AG20443 (cell line): ENCODE measurements around the gene GPATCH2L.

Experiments used
- DNase-seq: peaks from one replicate; pipeline ENCODE4 v3.0.0; 2012; ENCODE audit warnings: low spot score, mixed read lengths

GPATCH2L gene

DNA sequence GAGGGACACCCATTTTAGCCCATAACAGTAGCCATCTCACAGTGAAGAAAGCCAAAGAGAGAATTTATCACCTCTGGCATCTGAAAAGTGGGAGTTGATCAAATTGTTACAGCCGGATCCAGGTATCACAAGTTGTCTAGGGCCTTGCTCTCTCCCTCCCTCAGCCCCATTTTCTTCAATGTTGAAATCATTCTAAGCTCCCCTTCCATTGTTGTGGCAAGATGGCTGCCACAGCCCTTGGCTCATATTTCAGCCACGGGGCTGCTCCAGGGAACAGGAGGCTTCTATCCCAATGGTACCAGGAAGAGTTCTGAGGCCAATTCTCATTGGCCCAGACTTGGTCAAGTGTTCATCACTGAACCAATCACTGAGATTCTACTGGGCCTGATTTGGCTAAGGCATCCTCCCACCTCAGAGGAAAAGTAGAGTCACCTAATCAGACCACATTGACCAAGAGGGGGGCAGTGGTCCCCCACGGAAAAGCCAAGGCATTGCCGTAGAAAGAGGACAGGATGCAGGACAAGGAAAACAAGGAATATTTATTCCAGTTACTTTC is 106.2 kb downstream of the GPATCH2L start:
- no peak for DNase-seq

DNA sequence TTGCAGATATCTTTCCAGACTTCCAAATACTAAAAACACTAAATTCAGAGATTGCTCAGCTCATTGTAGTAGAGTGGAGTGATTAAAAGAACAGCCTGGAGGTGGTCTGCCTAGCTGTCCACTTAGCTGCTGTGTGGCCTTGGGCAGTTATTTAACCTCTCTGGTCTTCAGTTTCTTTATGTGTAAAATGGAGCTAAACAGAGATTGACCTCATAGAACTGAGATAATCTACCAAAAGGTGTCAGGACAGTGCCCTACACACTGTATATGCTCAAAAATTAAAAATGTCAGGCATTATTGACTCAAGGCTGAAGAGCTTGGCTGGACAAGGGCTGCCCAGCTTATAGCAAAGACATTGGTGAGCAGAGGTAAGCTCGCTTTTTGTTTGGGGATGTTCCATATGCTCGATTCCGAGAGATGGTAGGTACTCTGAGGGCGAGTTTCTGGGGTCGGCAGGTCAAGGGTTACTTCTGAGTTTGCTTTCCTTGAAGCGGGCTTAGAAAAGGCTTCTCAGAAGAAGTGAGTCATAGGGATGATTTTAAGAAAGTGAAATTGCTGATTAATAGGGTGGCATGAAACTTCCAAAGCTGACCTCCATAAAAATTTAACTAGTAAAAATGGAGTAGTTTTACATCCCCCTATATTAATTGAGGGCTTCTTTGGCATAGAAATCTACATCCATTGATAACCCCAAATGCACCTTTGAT is 107.5 kb downstream of the GPATCH2L start:
- DNase-seq = no peak

DNA sequence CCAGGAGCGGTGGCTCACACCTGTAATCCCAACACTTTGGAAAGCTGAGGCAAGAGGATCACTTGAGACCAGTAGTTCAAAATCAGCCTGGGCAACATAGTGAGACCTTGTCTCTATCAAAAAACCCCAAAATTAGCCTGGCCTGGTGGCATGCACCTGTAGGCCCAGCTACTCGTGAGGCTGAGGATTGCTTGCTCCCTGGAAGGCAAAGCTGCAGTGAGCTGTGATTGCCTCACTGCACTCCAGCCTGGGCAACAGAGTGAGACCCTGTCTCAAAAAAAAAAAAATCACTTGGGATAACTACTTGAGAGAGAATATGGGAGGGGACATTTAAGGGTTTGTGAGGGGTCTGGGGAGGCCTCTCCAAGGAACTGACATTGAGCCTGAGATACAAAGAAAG is 109.0 kb downstream of the GPATCH2L start:
- DNase-seq = no peak

- no peak for DNase-seq
These were observed 109.7 kb downstream of the GPATCH2L start for GRCh38 chr14:76261371-76261811.

- DNase-seq = no peak
These were observed 110.9 kb downstream of the GPATCH2L start for GRCh38 chr14:76262641-76263040.
